ENCODE measurements around the gene PARN. TPM values are rescaled to one million over a fixed set of nuclear protein-coding genes. Genes with fewer than 3 reads are reported as not detected.

PARN gene
- total RNA-seq, 1 experiment from 2014 or later, result 42.5 TPM

DNA sequence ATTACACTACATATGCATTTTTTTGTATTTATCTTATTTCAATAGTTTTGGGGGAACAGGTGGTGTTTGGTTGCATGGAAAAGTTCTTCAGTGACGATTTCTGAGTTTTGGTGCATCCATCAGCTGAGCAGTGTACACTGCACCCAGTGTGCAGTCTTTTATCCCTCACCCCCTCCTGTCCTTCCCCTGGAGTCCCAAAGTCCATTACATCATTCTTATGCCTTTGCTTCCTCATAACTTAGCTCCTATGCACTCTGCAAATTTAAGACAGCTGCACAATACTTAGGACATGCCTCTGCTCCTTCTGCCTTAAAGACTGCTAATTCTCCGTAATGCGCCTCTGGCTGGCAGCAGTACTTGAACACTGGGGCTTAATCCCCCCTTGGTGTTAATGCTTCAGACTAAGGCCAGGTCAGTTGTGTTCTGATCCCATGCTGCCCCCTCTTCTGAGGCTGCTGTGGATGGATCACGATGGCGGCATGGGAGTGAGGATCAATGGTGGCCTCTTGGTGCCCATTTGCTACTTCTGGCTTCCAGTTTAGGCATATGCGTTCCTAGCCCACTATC is 146.2 kb downstream of the PARN start:
- no peak for TF ChIP-seq EZH2phosphoT487 (IDR thresholded peaks at IDR 0.05; ENCODE audit: borderline replicate concordance)
- no peak for TF ChIP-seq TCF7L2 (IDR thresholded peaks at IDR 0.05; ENCODE audit: borderline replicate concordance, extremely low read depth, insufficient read depth, insufficient read length)
- no peak for TF ChIP-seq EGR1 (IDR thresholded peaks at IDR 0.05; ENCODE audit: low read depth)
- TF ChIP-seq RAD21 (IDR thresholded peaks at IDR 0.05; ENCODE audit: low read depth), result no peak
- TF ChIP-seq ELF1 (IDR thresholded peaks at IDR 0.05; ENCODE audit: borderline replicate concordance, low read depth), result no peak
- no peak for TF ChIP-seq YY1 (IDR thresholded peaks at IDR 0.05; ENCODE audit: extremely low read depth, insufficient replicate concordance, low read depth, low read length)
- no peak for TF ChIP-seq FOSL1 (IDR thresholded peaks at IDR 0.05; ENCODE audit: low read depth)
- TF ChIP-seq, protein P1, sequence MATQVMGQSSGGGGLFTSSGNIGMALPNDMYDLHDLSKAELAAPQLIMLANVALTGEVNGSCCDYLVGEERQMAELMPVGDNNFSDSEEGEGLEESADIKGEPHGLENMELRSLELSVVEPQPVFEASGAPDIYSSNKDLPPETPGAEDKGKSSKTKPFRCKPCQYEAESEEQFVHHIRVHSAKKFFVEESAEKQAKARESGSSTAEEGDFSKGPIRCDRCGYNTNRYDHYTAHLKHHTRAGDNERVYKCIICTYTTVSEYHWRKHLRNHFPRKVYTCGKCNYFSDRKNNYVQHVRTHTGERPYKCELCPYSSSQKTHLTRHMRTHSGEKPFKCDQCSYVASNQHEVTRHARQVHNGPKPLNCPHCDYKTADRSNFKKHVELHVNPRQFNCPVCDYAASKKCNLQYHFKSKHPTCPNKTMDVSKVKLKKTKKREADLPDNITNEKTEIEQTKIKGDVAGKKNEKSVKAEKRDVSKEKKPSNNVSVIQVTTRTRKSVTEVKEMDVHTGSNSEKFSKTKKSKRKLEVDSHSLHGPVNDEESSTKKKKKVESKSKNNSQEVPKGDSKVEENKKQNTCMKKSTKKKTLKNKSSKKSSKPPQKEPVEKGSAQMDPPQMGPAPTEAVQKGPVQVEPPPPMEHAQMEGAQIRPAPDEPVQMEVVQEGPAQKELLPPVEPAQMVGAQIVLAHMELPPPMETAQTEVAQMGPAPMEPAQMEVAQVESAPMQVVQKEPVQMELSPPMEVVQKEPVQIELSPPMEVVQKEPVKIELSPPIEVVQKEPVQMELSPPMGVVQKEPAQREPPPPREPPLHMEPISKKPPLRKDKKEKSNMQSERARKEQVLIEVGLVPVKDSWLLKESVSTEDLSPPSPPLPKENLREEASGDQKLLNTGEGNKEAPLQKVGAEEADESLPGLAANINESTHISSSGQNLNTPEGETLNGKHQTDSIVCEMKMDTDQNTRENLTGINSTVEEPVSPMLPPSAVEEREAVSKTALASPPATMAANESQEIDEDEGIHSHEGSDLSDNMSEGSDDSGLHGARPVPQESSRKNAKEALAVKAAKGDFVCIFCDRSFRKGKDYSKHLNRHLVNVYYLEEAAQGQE (IDR thresholded peaks at IDR 0.05; ENCODE audit: low read depth), result no peak
- TF ChIP-seq CEBPB (IDR thresholded peaks at IDR 0.05; ENCODE audit: low read depth), result no peak
- TF ChIP-seq SP1 (IDR thresholded peaks at IDR 0.05; ENCODE audit: low read depth), result no peak
- no peak for TF ChIP-seq ZFX (IDR thresholded peaks at IDR 0.05)
- peaks cover 5% of the 10 kb centered on the region; the same call in 1 of the 2 replicates for H3K79me2 ChIP-seq (ENCODE audit: insufficient read depth, low read length)
- ATAC-seq (no peak), DNase-seq (ENCODE audit: low read depth, low spot score) (no peak)
- H3K36me3 ChIP-seq (ENCODE audit: control insufficient read depth in 1 of 2, insufficient read depth in 2 of 2, low read length in 2 of 2), result peaks cover 0 to 14% of the 10 kb centered on the region in 2 experiments; a peak in 1 of 4 replicates
- H3K4me2 ChIP-seq (ENCODE audit: low read length), result no peak overlapping the region
- ChIA-PET POLR2A (no interaction called here), RAD21 (ENCODE audit: low non-redundant PET in 1 of 2, low total read pairs in 2 of 2, uncharacterized antibody in 2 of 2, unreplicated experiment in 2 of 2) (no interaction called here), CTCF (no interaction called here)
- no peaks in the 10 kb centered on the region for H3K9me2 ChIP-seq (ENCODE audit: insufficient read depth)
- H3K27ac ChIP-seq (ENCODE audit: low read depth, low read length), result no peak overlapping the region
- H3K9ac ChIP-seq (ENCODE audit: low read length), result no peak overlapping the region
- no peak overlapping the region for H2AFZ ChIP-seq (ENCODE audit: low read depth, low read length, poor library complexity, severe bottlenecking)
- peaks cover 27 to 36% of the 10 kb centered on the region in 2 experiments for H3K4me1 ChIP-seq (ENCODE audit: control insufficient read depth in 1 of 2, insufficient read depth in 2 of 2, low read length in 2 of 2)
- intact Hi-C loops (cut with micrococcal nuclease), result no loop called here
- H3K27me3 ChIP-seq (ENCODE audit: insufficient read depth, low read length), result no peaks in the 10 kb centered on the region
- no peaks in the 10 kb centered on the region for H3K9me3 ChIP-seq (ENCODE audit: control insufficient read depth in 1 of 2, insufficient read depth in 1 of 2, low read depth in 1 of 2, low read length in 2 of 2)
- no peak overlapping the region for H3K4me3 ChIP-seq (replicated peaks in 1 of 2; ENCODE audit: low read depth in 1 of 2, low read length in 2 of 2)
- no TSS peak for BruUV-seq (replicated peaks)
- H4K20me1 ChIP-seq (ENCODE audit: insufficient read depth), result no peaks in the 10 kb centered on the region
